GM19395 (cell line): Measurements from ENCODE around the gene WDR33.
A peak's percentile ranks its signal among the peaks of the same experiment; 100 is the strongest.

Experiments
- ATAC-seq: cut with Tn5 transposase; IDR thresholded peaks from one replicate; pipeline ENCODE4 v1.9.1; 2021; ENCODE audit warnings: mild to moderate bottlenecking, moderate library complexity; ENCODE audit not compliant: unreplicated experiment

The WDR33 gene

DNA sequence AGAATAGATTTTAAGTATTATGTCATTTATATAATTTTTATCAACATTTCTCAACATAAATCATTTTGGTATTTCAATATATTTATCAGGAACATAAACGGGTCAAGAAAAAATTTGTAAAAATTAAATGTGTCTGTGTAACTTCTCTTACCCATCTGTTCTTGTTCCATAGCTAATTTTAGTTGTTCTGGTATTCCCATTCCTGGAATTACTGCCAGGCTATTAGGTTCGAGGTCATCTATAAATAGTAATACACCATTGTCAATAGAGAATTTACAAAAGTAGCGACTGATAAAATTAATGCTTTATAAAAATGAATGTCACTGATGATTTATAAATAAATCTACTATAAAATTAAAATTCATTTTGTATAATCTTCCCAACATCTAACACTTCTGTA lies 88.2 kb downstream of the WDR33 start:
- no peak for ATAC-seq

DNA sequence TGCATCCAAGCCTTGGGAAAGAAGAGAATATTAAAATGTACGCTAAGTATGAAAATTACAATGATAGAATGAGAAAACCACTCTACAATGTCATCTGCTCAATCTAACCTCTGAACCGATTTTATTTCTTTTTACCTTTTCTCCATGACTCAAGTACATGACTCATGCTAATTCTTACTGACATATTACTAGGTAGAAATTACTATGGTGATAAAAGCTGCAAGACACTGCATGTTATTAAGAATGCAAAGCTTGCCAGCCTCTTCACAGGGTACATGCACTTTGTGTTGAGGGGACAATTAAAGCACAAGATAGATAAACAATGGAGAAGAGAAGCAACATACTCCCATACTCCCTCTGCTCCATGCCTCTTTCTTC lies 89.0 kb downstream of the WDR33 start:
- no peak for ATAC-seq

DNA sequence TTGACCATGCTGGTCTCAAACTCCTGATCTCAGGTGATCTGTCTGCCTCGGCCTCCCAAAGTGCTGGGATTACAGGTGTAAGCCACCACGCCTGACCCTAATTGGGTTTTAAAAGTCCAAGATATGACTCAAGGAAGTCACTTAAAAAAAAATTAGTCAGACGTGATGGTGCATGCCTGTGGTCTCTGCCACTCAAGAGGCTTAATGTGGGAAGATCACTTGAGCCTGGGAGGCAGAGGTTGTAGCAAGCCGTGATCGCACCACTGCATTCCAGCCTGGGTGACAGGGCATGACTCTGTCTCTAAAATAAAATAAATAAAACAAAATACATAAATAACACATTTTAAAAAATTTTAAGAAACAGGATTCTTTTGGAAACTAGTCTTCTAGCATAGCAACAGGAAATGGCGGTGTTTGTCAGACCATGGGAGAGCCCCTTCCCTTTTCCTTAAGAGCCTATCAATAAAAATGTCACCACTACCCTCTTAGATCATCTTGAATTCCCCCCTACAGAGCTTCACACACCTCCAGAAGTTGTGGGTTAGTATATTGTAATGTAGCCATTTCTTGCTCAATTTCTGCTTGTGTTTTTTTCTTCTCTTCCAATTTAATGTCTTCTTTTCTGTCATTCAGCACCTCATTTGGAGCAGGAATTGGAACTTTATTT lies 89.5 kb downstream of the WDR33 start:
- no peak for ATAC-seq

DNA sequence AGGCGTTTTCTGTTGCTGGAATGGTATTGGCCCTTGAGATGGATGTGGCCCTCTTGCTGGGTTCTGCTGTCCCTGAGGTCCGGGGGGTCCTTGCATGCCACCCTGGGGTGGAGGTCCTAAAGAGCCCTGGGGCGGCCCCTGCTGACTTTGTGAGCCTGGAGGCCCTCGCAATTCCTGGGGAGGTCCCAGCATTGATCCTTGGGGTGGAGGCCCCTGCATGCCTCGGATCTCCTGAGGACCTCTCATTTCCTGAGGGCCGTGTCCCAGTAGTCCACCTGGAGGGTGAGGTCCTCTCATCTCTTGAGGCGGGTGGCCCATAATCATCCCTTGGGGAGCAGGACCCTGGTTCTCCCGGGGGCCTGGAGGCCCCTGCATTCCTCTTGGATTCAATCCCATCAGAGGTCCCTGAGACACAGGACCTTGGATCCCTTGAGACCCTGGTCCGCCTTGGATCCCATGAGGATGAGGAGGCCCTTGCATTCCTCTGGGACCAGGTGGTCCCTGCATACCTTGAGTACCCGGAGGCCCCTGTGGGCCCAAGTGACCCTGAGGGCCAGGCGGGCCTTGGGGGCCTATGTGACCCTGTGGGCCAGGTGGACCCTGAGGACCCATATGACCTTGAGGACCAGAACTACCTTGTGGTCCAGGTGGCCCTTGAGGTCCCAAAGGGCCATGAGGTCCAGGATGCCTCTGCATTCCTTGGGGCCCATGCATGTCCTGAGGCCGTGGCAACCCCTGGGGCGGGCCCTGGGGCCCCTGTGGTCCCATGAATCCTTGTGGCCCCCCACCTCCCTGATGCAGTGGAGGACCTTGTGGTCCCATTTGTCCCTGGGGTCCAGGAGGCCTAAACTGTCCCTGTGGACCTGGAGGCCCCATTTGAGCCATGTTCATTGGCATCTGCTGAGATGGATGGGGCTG lies 91.4 kb downstream of the WDR33 start:
- ATAC-seq, result no peak

DNA sequence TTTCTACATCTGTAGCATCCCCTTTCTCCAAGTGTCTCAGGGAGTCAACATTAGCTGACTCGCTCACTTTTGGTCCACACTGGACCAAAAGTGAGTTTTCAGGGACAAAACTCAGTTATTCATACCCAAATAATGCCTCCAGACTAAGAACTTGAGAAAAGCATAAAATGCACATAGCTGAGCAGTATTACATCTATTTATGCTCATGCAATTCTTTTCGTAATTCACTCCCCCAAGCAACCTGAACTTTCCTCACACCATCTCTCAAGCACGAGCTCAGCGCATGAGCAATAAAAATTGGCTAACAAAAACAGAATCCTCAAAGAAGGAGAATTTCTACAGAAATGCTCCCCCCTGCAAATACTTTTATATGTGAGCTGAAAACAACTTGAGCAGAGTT lies 92.7 kb downstream of the WDR33 start:
- no peak for ATAC-seq

DNA sequence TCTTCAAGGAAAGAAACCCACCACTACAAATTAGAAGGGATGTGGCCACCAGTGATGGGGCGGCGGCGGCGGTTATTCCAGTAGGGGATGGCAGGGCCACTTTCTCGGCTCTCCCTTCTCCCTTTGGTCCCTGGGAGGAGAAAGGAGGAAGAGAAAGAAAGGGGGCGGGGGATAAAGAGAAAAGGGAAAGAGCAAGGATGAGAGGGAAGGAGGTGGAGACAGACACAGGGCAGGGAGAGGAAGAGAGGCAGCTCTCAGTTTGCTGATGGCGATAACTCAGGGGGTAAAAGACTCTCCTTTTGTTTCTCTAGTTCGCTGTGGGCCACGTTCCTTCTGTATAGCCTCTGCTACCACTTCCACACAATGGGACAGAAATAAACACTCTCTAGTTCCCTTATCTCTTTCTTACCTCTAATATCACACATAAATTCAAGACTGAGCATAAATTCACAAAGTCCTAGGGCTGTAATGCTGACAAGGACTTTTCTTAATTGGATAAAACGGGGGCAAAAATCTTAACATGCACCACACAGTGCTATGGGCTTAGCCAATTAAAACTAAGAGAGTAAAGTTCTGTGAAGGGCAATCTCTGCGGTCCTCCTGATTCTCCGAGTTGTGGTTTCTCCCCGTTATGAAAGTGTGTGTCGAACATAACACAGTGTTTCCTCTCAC lies 95.1 kb downstream of the WDR33 start:
- no peak for ATAC-seq

DNA sequence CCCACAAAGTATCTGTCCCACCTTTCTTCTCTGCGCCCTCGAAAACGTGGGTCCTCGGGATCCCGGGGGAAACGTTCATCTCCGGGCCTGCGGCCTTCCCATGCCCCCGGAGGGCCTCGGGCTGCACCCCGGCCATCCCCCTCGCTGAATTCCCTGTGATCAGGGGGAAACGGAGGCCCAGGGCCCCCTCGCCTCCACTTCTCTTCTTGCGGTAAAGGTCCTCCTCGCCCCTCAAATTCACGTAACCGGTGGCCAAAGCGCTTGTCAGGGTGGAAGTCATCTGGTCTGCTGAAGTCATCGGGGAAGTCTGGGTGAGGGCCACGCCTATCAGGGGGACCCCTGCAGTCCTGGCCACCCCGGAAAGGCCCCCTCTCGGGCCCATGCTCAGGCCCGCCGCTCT lies 97.4 kb downstream of the WDR33 start:
- no peak for ATAC-seq

DNA sequence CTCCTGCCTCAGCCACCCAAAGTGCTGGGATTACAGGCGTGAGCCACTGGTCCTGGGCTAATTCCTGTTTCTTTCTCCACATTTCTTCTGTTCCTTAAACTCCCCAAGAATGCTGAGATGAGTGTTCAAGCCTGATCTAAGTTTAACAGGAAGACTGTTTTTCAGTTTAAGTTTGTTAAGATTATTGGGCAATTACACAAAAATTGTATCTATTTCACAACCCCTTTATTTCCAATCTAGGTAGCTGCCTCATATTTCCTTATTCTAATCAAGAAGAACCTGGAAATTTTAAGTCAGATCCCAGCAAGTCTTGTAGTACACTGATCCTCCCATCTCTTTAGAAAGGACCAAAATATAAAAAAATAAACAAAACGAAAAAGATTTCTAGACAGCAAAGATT lies 98.0 kb downstream of the WDR33 start:
- no peak for ATAC-seq

DNA sequence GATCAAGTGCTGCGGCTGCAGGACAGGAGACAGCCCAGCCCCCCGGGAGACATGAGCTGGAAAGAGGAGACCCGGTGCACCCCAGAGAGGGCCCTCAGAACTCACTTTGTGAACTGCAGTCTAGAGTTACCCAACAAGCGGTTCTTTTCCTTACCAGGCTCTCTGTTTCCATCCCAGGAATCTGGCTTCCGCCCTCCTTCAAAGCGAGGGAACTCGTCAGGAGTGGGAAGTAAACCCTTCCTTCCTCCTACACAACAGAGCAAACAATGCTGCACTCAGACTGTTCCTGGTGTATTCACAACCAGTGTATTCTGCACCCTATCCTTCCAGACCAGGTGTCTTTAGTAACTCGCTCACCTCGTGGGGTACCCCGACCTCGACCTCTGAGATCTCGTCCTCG lies 101.6 kb downstream of the WDR33 start:
- ATAC-seq, result no peak

DNA sequence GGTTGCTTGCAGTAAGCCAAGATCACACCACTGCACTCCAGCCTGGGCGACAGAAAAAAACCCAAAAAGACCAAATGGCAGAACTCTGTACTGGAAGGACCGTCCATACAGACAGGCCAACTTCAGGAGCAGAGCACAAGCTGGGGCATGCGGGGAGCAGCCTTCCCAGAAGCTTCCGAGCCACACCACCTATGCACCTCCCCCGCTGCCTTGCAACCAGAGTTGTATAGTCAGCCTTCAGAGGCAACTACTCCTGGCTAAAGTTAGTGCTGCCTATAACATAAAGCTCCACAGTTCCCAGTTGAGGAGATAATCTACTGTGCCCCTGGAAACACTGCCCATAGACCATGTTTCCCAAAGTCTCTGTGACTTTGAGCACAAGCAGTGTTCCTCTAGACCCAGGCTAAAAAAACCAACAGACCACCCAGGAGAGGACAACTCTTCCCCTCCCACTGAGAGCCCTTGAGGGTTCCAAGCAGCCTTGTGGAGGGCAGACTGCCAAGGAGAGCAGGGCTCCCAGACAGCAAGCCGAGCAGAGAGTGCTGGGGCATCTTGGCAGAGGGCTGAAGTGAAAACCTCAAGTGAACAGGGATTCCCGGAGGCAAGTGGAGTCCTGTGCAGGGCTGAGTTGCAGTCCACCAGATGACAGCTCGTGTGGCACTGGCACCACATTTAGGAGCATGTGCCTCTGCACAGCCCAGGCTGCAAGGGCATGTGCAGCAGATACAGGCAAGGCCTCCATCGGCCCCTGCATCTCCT lies 102.9 kb downstream of the WDR33 start:
- no peak for ATAC-seq

DNA sequence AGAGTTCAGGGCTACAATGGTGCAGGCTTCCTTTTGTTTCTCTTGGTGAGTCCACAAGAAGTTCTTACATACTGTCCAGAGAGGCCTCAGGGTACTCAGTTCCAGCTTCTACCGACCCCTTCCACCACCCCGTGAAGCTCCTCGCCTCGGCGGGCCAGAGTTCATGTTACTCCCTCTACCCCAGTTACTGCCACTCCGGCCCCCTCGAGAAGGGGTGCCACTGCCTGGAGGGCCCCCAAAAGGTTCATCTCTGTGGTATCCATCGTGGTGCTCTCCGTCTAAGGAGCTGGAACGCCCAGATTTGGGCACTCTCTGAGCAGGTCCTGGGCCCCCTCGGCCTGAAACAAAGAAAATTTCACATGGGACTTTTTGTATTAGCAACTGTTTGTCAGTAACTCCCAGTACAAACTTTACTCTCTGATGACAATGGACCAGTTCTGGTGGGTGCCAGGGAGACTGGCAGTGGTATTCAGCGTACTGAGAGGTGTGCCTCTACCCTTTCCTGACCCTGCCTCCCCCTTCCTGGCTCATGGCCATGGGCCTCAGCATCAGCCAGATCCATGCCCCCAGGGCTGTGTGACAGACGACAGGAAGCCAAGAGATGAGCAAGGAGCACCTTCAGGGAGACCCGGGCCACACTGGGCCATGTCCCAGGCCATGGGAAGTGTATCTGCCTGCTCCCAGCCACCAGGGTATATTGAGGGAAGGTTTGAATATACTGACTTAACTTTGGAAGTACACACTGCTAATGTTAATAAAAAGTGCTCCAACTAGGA lies 104.6 kb downstream of the WDR33 start:
- no peak for ATAC-seq

DNA sequence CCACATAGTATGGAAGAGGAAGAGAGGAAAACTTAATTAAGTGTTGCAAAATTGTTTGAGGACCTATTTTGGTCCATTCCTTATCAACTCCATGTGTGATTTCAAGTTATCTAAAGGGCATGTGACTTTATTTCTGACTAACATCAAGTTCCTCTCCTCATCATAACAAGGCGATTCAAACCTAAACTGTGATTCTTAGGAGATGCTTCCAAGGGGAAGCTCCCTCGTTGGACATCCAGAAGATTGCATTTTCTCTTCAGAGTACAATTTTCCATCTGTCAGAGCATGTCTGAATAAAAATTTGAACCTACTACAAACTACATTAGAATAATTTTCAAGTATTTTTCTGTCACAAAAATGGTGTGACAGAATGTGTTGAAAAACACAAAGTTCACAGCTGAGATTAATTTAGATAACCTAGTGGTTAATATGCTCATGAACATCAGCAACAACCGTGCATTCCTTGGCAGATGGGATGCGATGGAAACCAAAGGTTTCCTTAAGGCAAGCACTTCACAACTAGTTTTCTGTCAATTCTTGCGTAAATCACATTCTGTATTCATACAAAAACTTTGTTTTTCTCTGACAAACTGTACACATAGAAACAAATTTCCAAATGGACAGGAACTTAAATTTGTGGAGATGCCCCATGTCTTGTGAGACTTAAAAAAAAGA lies 105.4 kb downstream of the WDR33 start:
- ATAC-seq, result no peak

DNA sequence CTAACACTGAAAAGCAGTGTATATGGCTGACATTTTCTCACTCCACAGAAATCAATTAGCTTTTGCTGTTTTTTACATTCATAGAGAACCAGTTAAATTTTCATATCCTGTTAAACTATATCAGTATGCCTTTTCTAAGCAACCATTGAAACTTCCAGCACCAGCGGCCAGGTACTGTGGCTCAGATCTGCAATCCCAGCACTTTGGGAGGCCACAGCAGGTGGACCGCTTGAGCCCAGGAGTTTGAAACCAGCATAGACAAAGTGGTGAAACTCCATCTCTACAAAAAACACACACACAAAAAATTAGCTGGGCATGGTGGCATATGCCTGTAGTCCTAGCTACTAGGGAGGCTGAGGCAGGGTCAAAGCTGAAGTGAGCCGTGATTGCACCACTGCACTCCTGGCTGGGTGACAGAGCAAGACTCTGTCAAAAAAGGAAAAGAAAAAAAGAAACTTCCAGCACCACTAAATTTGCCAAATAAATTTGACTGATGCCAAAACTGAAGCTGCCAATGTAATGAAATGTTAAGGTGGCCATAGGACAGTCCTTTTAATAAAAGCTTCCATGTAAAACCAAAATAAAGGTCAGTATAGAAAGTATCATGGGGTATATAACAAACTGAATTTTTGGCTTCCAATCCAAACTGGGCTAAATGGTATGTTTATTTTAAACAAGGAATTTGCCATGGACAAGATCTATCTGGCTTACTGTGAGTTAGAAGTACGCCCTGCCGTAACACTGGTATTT lies 106.2 kb downstream of the WDR33 start:
- ATAC-seq, result no peak

DNA sequence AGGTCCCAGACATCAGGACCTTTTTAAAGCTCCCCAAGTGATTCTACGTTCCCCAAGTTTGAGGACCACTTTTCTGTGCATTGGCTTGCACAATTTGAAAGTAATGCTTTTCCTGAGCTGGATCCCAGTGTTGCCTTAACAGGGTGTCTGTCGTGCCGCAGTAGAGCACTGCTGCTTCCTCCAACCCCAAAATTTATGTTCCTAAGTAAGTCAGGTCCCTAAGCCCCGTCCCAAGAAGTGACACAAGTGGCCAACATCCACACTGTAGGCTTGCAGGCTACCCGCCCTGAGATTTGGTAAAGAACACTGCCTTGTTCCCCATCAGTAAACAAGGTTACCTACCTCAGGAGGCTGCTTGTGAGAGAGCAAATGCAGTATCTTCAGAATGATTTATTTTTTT lies 107.7 kb downstream of the WDR33 start:
- ATAC-seq, result no peak

DNA sequence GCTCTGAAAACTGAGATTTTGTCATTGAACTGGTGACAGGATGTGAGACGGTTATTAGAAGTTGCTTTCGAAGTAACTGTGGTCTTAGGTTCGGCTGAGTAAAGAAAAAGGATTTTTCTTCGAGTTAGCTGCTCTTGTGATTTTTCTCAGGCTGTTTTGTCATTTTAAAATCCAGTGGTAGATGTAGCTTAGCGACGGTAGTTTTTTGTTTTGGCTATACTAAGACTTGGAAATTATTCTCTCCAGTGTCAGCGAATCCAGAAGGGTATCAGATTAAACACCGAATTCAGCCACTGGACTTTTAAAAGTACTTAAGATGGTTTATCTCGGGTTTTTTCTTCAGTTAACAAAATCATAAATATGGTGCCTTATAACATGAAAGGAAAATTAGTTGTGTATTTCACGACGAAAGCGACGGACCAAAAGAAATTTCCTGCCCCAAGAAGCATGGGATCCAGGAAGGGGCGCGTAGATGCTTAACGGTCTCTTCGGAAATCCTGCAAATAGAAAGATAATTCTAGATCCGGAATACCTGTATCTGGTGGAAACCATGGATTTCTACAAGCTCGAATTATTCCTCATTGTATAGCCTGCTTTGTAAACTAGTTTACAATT lies 108.5 kb downstream of the WDR33 start:
- no peak for ATAC-seq

DNA sequence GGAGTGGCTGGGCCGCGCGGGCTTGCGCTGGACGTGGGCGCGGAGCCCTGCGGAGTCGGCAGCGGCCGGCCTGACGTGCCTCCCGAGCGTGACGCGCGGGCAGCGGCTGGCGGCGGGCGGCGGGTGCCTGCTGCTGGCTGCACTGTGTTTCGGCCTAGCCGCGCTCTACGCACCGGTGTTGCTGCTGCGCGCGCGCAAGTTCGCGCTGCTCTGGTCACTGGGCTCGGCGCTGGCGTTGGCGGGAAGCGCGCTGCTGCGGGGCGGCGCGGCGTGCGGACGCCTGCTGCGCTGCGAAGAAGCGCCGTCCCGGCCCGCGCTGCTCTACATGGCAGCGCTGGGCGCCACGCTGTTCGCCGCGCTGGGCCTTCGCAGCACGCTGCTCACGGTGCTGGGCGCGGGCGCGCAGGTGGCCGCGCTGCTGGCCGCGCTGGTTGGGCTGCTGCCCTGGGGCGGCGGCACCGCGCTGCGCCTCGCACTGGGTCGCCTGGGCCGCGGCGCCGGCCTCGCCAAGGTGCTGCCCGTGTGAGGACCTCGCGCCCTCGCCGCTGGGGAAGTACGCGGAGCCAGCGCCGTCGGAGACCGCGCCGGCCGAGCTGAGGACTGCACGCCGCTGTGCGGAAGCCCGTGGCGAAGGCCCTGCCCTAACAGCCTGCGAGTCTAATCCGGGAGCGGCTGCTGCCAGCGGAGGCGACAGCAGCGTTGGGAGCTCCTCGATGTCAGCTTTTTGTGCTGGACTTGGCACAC lies 109.1 kb downstream of the WDR33 start:
- peak; percentile 48 for ATAC-seq

DNA sequence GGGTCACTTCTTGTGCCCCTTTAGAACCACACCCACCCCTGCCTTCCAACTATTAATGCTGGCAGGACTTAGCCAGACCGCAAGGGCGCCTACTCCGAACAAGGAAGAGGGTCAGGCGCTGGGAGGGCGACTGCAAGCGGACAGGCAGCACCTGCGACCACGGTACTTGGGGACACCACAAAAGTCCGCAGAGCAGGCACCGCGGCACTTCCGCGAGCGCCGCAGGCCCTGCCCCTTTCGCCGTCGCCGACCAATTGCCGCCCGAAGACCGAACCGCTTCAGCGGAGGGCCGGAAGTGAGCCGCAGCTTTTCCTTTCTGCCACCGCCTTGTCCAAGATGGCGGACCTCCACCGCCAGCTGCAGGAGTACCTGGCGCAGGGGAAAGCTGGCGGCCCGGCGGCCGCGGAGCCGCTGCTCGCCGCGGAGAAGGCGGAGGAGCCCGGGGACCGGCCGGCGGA lies 109.7 kb downstream of the WDR33 start, which contains the start of gene SFT2D3:
Gene SFT2D3, plus strand, starts transcription at position 305 of the 458 bp plus-strand sequence. Its CDS starts 32 bp downstream, at position 337.
- peak; percentile 73 for ATAC-seq
